SH-SY5Y (cell line): ENCODE measurements around the gene GRIK1.

Experiments used
- GATA2 ChIP-seq: IDR thresholded peaks from 2 replicates; pipeline ENCODE4 v1.6.1; 2011; ENCODE audit warnings: mild to moderate bottlenecking, low read depth, low read length
- GATA3 ChIP-seq: IDR thresholded peaks from 2 replicates; pipeline ENCODE4 v1.6.1; 2011; ENCODE audit warnings: low read depth, mild to moderate bottlenecking, low read length, moderate library complexity

The GRIK1 gene

DNA sequence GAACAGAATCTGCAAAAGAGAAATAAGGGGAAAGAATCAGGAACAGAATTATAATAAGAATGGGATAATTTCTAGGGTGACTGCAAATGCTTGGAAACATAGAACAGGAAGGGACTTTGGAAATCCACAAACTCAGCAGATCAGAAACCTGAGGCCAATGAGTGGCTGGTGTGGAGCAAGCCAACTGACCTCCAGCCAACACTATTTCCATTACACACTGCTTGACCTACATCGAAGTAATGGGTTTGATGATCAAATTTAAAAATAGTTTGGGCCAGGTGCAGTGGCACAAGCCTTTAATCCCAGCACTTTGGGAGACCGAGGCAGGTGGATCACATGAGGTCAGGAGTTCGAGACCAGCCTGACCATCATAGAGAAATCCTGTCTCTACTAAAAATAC, 284.9 kb downstream of the GRIK1 start:
- TF ChIP-seq GATA2 (no peak), GATA3 (no peak)

DNA sequence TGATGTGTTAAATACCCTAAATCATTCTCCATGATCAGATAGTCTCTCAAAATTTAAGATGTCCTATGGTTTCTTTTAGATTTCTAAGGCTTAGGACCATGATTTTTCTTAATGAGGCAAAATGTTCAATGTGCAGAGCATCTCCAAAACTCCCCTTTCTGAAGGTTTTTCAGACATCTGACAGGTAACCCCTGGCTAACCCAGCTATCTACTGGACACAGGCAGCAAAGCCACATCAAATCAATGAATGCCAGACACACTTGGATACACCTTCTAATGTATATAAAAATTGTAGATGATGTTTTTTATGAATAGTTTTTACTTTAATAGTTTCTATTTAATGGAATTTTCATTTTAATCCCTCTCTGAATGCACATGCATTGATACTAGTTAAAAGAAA, 285.6 kb downstream of the GRIK1 start:
- TF ChIP-seq GATA2 (no peak), GATA3 (no peak)

DNA sequence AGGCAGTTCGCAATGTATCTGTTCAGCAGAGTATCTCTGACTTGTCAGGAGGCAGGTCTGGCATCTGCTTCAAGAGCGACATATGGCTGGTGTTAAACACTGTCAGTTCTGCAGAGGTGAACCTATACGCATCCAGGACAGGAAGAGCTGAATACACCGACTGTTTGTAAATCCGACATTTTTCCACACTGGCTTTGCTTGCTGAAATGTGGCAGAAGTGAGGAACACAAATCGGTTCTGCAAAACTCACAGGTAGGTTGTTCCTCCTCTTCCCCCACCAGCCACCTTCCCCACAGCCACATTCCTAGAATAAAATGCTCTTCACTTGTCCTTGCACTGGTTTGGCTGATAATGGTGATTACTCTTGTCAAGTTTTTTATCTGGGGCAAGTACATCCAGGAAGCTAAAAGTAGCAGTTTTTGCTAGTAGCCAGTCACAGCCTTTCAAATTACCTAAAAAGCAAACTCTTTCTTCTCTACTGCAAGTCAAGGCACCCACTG, 289.2 kb downstream of the GRIK1 start:
- TF ChIP-seq GATA2, result no peak
- TF ChIP-seq GATA3, result no peak

DNA sequence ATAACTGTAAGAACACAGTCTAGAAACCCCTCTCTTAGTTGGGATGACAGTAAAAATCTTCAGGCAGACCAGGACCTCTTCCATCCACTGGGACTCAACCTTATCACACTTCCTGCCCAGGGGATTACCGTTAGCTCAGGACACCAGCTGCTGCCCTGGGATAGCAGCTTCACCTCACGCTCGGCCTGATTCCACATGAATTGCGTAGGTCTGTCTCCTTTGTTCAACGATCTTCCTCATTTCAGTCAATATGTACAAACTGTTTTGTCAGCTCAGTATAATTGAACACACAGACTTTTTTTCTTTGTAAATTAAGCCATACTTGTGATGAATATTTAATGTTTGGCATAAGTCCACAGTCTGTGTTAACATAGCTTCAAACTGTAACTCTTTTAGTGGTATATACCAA, 290.4 kb downstream of the GRIK1 start:
- TF ChIP-seq GATA3, result no peak
- TF ChIP-seq GATA2, result no peak

DNA sequence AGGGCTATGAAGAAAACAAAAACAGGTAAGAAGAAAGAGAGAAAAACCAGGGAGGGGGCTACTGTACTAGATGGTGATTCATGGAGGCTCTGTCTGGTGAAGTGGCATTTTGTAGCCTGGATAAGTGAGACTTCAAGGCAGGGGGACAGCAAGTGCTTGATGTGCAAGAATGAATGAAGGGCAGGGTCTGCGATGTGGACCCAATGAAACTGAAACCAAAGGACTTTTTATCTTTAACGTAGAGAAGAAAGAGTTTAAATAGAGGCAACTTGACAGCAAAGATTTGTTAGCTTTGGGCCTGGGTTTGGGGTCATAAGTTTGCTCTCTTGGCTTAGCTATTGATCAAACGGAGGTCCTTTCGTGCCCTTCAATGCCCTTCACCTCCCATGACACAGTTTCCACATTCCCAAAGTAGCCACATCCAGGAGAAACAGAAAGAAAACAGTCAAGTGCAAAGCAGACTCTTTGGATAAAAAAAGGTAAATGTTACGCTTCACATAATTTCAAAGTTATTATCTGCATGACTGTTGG, 291.0 kb downstream of the GRIK1 start:
- TF ChIP-seq GATA3 (no peak), GATA2 (no peak)

DNA sequence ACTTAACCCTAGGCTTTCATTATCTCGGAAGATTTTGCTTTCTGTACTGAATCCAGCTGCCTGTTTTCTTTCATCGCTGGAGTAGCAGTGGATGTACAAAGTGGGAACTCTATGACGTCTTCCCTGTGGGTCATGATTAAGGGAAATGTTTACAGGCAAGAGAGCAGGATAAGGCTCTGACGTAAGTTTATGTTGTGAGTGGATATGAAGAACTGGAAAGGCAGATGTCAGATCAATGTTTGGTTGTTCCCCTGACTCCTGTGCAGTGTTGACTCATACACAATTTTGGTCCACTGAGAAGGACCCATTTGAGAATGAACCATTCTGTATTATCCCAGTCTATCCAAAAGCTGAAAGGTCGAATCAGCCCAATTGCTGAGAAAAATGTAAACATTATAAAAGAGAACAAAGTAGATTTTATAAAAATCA, 292.4 kb downstream of the GRIK1 start:
- TF ChIP-seq GATA3, result no peak
- no peak for TF ChIP-seq GATA2

DNA sequence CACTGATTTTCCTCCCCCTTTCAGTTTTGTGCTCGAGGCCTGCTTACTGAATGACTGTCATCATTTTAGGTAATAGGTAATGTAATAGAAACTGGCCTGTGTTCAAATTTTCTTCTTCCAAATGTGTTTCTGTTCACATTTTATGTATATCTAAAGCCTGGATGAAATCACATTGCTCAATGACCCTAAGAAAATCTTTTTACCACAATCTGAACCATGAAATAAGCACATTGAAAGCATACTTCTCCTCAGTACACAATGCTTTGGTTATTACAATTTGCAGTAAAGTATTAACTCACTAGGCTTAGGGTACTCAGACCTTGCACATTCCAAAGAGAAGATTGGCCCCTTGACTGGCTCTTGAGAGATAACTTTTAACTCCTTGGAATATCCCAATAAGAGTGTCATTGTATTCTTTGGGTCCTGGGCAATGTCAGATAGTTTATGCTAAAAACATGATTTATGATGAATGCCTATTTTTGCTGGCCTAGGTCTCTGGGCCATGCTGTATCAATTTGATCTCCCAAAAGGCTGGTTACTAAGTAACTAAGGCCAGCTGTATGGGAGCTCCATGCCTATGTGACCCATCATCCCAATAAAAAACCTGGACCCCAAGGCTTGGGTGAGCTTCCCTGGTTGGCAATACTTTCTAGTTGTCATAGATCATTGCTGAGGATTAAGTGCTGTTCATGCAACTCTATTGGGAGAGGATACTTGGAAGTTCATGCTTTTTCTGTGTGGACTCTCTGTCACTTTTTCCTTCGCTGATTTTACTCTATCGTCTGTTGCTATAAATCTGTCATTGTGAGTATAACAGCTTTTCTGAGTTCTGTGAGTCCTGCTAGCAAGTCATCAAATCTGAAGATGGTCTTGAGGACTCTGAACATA, 293.9 kb downstream of the GRIK1 start:
- TF ChIP-seq GATA2 (no peak), GATA3 (no peak)

DNA sequence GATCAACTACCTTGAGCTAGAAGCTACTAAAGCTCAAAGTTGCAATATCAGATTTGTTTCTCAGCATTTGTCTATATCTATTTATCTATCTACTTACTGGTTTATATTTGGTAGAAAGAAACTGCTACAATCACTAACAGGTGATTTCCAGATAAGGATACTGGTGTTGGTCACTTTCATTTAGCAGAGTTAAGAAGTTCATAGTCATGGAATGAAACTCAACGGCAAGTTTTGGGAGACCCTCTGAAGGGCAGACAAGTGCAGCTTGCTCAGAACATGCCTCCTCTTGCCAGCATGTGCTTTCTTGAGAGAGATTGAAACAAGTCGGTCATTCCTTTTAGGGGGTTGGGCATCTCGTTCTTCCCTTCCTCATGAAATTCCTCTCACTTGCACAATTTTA, 296.5 kb downstream of the GRIK1 start:
- TF ChIP-seq GATA2 (no peak), GATA3 (no peak)

DNA sequence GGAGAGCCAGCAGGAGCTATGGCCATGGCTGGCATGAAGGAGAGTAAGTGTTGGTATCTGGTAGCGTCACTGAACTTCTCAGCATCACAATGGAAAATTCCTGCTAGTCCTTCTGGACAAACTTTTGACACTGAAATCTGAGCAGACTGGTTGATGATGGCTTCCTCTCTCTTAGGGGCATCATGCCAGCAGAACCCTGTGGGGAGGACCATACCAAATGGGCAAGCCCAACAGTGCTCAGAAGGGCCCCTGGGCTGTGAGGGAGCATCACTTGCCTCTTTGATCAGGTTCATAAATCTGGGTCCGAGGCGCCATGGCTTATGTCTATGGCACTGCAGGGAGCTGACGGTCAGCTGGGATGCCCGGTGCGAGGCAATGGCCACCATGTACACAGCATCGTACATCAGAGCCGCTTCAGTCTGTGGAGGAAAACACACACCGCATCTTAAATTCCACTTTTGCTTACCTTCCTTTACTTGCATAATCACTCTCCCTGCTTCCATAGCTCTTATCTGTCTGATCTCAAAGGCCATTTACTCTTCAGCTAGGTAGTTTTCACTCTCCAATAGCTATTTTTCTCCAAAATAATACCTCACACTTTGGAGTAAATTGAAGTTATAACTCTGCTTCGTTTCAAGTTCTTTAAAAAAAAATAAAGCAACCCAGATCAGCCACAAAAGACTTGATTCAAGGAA, 297.1 kb downstream of the GRIK1 start:
- TF ChIP-seq GATA2, result no peak
- no peak for TF ChIP-seq GATA3

DNA sequence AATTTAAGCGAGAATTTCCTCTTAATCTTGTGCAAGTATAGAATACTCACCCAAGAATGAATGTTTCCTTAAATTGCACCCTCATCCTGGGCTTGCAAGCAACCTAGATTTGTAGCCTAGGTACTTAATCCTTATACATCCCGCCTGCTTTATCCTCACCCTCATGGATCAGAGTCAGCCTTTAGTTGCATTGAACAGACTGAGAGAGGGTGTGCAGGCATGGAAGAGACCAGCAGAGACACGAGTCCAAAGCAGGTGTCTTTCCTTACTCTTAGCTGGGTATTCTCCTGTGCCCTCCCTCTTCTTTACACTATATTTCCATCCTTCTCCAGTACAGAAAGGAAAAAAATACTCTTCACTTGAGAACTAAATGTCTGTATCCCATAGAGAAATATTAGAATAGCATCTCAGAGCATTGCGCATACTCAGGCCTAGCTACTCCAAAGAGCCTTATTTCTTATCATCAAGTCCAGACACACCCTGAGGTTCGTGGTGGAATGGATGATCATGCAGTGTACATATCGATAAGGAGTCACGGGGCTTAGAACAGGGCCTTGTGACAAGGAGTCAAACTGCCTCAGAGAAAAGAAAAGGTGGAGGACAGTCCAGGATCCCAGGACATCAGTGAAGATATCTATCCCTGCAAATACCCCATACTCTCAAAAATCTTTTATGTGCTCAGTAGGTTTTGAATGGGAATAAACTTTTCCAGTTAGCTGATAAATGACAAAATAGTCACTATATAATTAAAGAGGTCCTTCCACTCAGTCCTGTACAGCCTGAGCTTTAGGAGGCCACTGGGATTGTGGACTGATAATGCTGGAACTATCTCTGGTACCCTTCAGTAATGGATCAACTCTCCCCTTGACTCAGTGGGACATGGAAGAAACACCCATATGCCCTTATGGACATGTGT, 297.9 kb downstream of the GRIK1 start:
- TF ChIP-seq GATA3 (no peak), GATA2 (no peak)

DNA sequence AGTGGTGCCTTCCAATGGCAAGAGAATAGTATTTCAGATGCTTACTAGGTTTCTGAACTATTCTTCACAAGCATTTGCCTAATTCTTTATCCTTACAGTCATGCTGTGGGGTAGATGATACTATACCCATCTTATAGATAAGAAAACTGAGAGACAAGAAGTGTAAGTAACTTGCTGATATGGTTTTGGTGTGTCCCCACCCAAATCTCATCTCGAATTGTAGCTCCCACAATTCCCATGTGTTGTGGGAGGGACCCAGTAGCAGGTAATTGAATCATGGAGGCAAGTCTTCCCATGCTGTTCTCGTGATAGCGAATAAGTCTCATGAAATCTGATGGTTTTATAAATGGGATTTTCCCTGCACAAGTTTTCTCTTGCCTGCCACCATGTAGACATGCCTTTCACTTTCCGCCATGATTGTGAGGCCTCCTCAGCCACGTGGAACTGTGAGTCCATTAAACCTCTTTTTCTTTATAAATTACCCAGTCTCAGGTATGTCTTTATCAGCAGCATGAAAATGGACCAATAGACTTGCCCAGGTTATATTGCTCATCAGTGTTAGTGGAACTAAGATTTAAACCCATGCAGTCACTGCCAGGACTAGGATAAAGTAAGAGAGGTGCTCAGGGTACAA, 298.7 kb downstream of the GRIK1 start:
- TF ChIP-seq GATA2, result no peak
- TF ChIP-seq GATA3, result no peak

DNA sequence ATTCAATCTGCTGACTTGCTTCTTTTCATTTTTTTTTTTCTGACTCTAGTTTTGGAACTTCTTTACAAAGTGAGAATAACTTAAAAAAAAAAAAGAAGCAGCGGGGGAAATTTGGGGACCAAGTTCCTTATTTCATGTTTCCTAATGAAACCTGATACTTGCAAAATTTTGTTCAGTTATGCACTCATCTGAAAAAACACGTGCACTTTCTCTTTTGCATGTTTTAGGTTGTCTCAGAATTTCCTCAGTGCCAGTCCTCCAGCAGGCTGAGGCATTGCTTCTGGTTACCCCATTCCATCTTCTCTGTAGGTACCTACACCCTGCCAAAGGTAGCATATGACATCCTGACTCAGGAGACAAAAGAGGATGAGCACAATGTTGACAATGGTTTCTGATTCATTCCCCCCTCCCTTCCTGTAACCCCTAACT, 299.7 kb downstream of the GRIK1 start:
- no peak for TF ChIP-seq GATA2
- TF ChIP-seq GATA3, result no peak
